ENCODE results near the gene C9orf57.
"Not testable (repeated sequence)": the region's sequence is repeated elsewhere in the genome, so short reads cannot be mapped to it uniquely, and the experiment has no call there.

The C9orf57 gene, protein sequence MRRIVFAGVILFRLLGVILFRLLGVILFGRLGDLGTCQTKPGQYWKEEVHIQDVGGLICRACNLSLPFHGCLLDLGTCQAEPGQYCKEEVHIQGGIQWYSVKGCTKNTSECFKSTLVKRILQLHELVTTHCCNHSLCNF

GRCh38 chr9:72060513-72060912 is at the start of gene C9orf57:
Gene C9orf57 (minus strand): TSS chr9:72060613. CDS start chr9:72059331, 1,282 bp downstream.
- DNase-seq (ENCODE audit: low spot score): no peak

DNA sequence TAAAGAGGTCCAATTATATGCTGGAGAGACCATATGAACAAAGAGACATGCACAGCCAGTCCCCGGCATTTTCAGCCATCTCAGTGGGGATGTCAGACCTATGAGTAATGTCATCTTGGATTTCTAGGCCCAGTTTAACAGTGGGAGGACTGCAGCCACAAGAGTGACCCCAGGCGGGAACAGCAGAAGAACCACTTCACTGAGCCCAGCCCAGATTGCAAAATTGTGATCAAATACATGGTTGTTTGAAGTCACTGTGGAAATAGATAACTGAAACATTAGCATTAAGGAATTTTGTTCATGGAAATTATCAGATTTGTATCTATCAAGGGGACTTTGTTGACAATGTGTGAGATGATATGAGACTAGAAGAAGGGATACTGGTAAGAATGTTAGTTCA is 42.1 kb upstream of the C9orf57 start:
- DNase-seq (ENCODE audit: low spot score): no peak

DNA sequence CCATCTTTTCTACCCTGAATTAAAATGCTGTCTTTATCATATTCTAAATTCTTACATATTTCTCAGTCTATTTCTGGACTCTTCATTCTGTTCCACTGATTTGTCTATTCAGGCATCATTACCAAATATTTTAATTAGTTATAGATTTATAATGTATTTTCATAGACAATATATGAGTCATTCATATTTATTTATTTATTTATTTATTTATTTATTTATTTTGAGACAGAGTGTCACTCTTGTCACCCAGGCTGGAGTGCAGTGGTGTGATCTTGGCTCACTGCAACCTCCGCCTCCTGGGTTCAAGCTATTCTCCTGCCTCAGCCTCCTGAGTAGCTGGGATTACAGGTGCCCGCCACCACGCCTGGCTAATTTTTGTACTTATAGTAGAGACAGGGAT is 35.1 kb upstream of the C9orf57 start:
- DNase-seq (ENCODE audit: low spot score): not testable (repeated sequence)

- DNase-seq (ENCODE audit: low spot score): no peak
Observed at GRCh38 chr9:72092820-72093219, 32.4 kb upstream of the C9orf57 start.

DNA sequence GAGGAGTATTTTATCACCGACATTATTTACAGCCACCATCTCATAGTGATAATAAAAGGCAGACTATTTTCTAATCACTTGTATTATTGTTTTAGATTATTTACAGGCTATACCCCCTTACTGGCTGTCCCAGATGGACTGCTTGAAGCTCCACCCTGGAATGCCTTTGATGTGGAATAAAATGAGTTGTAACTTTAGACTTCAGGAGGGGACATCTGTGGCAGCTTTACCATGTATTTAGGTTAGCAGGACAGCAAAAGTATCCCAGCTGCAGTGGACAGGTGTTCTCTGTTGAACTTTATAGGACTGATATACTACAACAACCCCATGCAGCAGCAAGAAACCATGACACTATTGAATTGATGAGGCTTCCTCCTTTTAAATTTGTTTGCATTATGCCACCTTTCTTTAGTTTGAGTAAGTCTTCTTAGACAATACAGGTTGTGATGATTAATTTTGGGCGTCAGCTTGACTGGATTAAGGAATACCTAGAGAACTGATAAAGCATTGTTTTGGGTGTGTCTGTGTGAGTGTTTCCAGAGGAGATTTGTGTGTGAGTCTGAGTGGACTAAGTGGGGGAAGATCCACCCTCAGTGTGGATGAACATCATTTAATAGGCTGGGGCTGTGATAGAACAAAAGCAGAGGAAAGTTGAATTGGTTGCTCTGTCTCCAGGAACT is 29.2 kb upstream of the C9orf57 start:
- DNase-seq (ENCODE audit: low spot score): no peak

DNA sequence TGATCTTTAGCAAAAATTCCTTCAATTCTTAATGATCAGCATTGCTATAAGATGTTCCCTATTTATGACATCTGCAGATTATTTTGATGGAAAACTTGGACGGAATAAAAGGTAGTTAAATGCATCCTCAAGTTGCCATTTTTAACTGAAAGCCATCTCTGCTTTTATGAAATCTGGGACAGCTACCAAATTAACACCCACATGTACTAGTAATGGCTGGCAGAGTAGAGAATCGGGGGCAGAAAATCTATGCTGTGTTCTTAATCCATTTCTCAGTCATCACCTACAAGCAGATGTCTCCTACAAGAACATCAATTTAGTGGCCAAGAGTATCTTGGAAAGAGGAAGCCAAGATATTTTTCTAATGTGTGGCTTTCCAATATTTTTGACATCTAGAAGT is 22.1 kb upstream of the C9orf57 start:
- DNase-seq (ENCODE audit: low spot score): peak; percentile 41

- not testable (repeated sequence) for DNase-seq (ENCODE audit: low spot score)
Observed at GRCh38 chr9:72074666-72075065, 14.3 kb upstream of the C9orf57 start.

DNA sequence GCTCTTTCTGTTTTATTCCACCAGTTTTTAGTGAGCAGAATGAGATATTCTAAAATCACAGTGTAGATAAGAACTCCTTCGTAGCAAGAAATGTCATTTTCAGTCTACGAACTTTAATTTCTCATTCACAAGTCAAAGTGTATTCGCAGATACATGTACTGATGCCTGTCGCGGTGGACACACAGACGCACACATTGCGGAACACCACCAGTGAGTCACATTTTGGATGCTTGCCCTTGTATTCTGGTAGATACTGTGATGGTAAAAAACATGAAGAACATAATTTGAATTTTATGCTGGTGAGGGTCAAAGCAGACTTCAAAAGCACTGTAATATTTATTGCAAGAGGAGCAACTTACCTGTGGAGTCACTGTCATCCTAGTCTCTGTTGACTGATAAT is 4.7 kb upstream of the C9orf57 start:
- peak; percentile 30 for DNase-seq (ENCODE audit: low spot score)

DNA sequence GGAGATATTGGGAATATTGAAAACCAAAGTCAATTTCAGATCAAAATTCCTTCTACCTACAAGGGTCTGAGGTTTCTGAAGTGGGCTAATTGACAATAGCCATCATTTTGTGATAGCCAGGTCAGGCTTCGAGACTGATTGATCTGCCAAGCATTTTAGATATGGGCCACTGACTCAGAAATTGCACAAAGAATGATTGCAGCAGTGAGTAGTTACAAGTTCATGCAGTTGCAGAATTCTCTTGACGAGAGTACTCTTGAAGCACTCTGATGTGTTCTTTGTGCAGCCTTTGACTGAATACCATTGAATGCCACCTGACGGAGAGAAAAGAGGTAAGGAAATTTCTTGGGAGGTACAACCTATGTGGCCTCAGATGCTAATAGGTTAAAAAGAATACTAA is 8.3 kb downstream of the C9orf57 start:
- no peak for DNase-seq (ENCODE audit: low spot score)

DNA sequence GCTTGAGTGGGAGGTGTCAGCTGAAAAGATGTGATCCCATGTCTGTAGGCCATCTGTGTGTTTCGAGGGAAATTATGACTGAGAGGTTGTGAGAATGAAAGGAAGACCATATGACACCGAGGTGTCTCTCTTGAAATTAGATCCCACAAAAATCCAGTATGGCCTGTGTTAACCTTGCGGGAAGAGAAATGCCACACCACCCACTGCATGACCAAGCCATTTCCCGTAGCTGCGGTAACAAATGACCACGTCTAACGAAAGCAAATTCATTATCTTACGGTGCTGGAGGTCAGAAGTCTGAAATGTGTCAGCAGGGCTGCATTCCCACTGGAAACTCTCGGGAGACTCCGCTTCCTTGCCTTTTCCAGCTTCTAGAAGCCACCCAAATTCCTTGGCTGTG is 11.6 kb downstream of the C9orf57 start:
- DNase-seq (ENCODE audit: low spot score): no peak

- no peak for DNase-seq (ENCODE audit: low spot score)
Observed at GRCh38 chr9:72046630-72047456, 13.6 kb downstream of the C9orf57 start.

GRCh38 chr9:72044095-72044494 is 16.3 kb downstream of the C9orf57 start:
- no peak for DNase-seq (ENCODE audit: low spot score)

- no peak for DNase-seq (ENCODE audit: low spot score)
Observed at GRCh38 chr9:72043576-72043975, 16.8 kb downstream of the C9orf57 start.

DNA sequence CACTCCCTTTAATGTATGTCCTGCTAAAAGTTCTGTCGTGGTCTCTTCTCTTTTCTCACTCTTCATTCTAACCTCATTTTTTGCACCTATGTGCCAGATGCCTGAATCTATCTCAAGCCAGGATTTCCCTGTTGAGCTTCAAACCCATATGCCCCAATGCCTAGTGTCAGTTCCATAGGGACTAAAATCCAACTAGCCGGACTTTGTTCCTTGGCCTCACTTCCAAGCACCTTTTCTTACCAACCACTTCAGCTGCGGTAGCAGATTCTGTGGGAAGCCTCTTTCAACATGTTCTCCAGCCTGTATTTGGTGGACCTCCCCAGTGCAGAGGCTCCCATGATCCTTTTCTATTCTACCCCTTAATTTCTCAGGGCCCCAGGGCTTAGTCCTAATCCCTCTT is 17.5 kb downstream of the C9orf57 start:
- DNase-seq (ENCODE audit: low spot score): no peak

DNA sequence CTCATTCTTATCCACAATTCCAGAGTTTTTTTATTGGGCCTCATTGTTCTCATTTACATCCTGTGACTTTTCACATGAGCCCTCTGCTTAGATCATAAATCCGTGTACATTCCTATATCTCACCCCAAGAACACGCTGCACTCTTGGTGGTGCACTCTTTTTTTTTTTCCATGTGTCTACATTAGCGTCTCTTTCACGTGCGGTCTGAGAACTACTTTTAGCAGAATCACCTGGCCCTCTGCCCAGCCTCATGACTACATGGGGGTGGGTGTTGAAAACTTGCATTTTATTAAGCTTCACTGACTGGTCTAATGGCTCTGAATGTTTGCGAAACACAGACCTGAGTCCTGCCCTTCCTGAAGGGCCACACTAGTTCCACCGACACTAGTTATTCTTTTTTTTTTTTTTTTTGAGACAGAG is 18.6 kb downstream of the C9orf57 start:
- no peak for DNase-seq (ENCODE audit: low spot score)

DNA sequence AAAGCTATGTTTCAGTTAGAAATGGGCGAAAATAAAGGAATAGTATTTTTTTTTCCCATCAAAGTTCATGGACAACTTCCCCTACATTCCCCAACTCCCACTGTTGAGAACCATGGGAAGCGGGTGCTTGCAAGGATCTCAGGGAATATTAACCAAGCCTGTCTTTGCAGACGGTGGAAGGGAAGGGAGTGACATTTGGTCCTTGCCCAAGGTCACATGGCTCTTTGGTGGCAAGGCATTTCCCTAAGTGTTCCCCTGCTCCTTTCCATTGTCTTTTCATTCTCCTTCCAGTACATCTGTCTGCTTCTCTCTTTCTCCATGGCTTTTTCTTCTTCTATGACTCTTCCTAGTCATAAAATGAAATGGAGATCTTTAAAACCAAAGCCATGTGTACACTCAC is 19.0 kb downstream of the C9orf57 start:
- DNase-seq (ENCODE audit: low spot score): no peak

DNA sequence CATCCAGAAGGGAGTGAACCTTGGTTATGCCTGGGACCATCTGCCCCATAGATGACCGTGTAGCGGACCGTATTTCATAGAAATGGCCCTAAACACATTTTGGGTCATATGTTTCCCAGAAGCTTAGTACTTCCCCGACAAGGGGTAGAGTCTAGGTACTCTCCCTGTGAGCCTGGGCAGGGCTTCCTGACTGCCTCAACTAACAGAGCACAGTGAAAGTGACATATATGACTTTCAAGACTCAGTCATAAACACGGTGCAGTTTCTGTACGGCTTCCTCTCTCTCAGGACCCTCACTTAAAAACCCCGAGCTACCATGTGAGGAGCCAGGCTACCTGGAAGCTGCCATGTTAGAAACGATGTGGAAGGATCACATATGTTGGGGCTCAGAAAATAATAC is 20.9 kb downstream of the C9orf57 start:
- no peak for DNase-seq (ENCODE audit: low spot score)

- DNase-seq (ENCODE audit: low spot score): peak; percentile 91
Observed at GRCh38 chr9:72038890-72039410, 21.5 kb downstream of the C9orf57 start.

GRCh38 chr9:72038408-72038807 is 22.0 kb downstream of the C9orf57 start:
- no peak for DNase-seq (ENCODE audit: low spot score)

DNA sequence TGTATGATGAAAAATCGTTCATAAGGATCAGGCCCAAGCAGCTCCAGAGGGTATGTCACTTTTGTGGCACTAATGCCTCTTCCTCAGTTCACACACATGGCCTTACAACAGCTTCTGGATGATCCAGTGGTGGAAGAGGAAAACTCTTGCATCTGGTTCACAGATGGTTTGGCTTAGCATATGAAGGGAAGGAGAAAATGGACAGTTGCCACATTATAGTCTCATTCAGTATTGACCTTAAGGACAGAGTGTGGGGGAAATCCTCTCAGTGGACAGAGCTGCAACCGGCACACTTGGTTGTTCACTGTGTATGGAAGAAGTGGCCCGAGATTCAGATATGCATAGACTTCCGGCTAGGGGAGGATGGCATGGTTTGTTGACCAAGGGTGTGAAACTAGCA is 22.8 kb downstream of the C9orf57 start:
- DNase-seq (ENCODE audit: low spot score): no peak

GRCh38 chr9:72030767-72031166 is 29.6 kb downstream of the C9orf57 start:
- DNase-seq (ENCODE audit: low spot score): no peak

DNA sequence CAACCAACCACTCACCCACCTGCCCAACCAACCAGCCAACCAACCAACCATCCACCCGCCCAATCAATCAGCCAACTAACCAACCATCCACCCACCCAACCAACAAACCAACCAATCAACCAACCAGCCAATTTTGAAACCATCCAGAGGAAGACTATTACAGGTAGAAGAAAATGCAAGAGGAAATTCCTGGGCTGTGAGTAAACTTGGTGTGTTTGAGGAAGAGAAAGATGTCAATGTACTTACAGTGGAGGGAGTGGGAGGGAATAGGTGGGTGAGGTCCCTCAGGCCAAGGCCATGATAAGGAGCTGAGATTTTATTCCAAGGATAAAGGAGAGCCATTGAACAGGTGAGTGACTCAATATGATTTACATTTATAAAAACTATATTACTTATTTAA is 30.4 kb downstream of the C9orf57 start:
- no peak for DNase-seq (ENCODE audit: low spot score)

DNA sequence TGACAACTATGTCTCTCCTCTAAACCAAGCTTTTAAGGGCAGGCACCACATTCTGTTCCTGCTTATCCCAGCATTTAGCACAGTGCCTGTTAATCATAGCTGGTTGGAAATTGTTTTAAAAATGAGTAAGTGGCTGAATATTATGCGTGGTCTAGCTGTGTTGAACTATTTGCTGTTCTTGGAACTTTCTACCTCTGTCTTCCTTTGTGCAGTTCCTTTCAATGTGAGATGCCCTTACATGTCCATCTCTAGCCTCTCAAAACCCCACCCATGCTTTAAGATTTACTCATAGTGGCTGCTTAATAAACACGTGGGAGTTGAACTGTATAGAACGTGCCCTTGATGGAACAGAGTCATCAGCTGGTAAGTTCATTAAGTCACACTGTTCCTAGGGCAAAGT is 34.5 kb downstream of the C9orf57 start:
- no peak for DNase-seq (ENCODE audit: low spot score)

All from Ammon's horn (tissue), 1 donor.